Keratinocyte (primary cell): ENCODE measurements around the gene EMX1. TPM values are rescaled to one million over a fixed set of nuclear protein-coding genes. Genes with fewer than 3 reads are reported as not detected.

Experiments used
- DNase-seq: peaks from one replicate; pipeline ENCODE4 v3.0.0-alpha.2; 2011; ENCODE audit warnings: low read depth, missing footprints, low spot score
- FAIRE-seq: peaks from 2 replicates; lab custom pipeline; 2011; peaks lifted over from hg19 to GRCh38; lab: Jason Lieb, UNC
- H2AFZ ChIP-seq: 2 replicates; pipeline ENCODE4 v1.6.0; 2012; ENCODE audit warnings: low read length, control low read depth, inconsistent platforms; ENCODE audit not compliant: control insufficient read depth
- H3K27ac ChIP-seq: 2 replicates; pipeline ENCODE4 v1.5.1; 2011; ENCODE audit warnings: low read length; ENCODE audit not compliant: control insufficient read depth, insufficient read depth
- H3K27me3 ChIP-seq: 3 replicates; pipeline ENCODE4 v1.6.0; 2011; ENCODE audit warnings: low read length; ENCODE audit not compliant: control insufficient read depth, insufficient read depth; ENCODE audit errors: extremely low read depth
- H3K36me3 ChIP-seq, 2 experiments: 2 replicates in 1 of 2; 3 replicates in 1 of 2; pipeline ENCODE4 v1.5.1; 2011; ENCODE audit warnings: low read length in 2 of 2, mild to moderate bottlenecking in 1 of 2; ENCODE audit not compliant: control insufficient read depth in 2 of 2, insufficient read depth in 2 of 2; ENCODE audit errors: extremely low read depth in 1 of 2
- H3K4me1 ChIP-seq: 3 replicates; pipeline ENCODE4 v1.5.1; 2011; ENCODE audit warnings: low read length; ENCODE audit not compliant: control insufficient read depth, insufficient read depth; ENCODE audit errors: extremely low read depth
- H3K4me2 ChIP-seq: 3 replicates; pipeline ENCODE4 v1.6.0; 2011; ENCODE audit warnings: low read depth, low read length; ENCODE audit not compliant: control insufficient read depth, insufficient read depth; ENCODE audit errors: extremely low read depth
- H3K4me3 ChIP-seq, 3 experiments: fragments of 200-600 bp in 1 of 3; sonication (generic) in 1 of 3; 2 replicates in 2 of 3; 3 replicates in 1 of 3; pipeline ENCODE4 v1.5.1; 2011 to 2016; ENCODE audit warnings: low read length in 3 of 3, mild to moderate bottlenecking in 3 of 3, control low read depth in 2 of 3, inconsistent platforms in 1 of 3, low read depth in 1 of 3, mixed read lengths in 1 of 3, mixed run types in 1 of 3, moderate library complexity in 1 of 3; ENCODE audit not compliant: control insufficient read depth in 2 of 3, insufficient read depth in 2 of 3; ENCODE audit errors: extremely low read depth in 1 of 3
- H3K79me2 ChIP-seq: 2 replicates; pipeline ENCODE4 v1.6.0; 2012; ENCODE audit warnings: low read length; ENCODE audit not compliant: control insufficient read depth, insufficient read depth
- H3K9ac ChIP-seq: 3 replicates; pipeline ENCODE4 v1.6.0; 2011; ENCODE audit warnings: low read length; ENCODE audit not compliant: control insufficient read depth, insufficient read depth; ENCODE audit errors: extremely low read depth
- H3K9me1 ChIP-seq: 3 replicates; pipeline ENCODE4 v1.6.0; 2011; ENCODE audit warnings: low read length; ENCODE audit not compliant: control insufficient read depth, insufficient read depth; ENCODE audit errors: extremely low read depth
- H3K9me3 ChIP-seq: 2 replicates; pipeline ENCODE4 v1.5.1; 2012; ENCODE audit warnings: low read depth, low read length; ENCODE audit not compliant: control insufficient read depth
- H4K20me1 ChIP-seq: 3 replicates; pipeline ENCODE4 v1.6.0; 2011; ENCODE audit warnings: low read length; ENCODE audit not compliant: control insufficient read depth, insufficient read depth; ENCODE audit errors: extremely low read depth
- CTCF ChIP-seq, 3 experiments: IDR thresholded peaks in 1 of 3; conservative IDR thresholded peaks in 1 of 3; optimal IDR thresholded peaks in 1 of 3; 2 replicates in 2 of 3; 3 replicates in 1 of 3; pipeline versions ENCODE3 to v1.5.1; 2011; ENCODE audit warnings: low read length in 3 of 3, mild to moderate bottlenecking in 3 of 3, moderate library complexity in 2 of 3, control low read depth in 1 of 3, inconsistent platforms in 1 of 3; ENCODE audit not compliant: insufficient read depth in 2 of 3; ENCODE audit errors: extremely low read depth in 1 of 3
- EZH2 ChIP-seq: IDR thresholded peaks from one replicate; pipeline ENCODE4 v1.6.1; 2012; ENCODE audit warnings: inconsistent platforms, mild to moderate bottlenecking, low read length, moderate library complexity
- dilution Hi-C: fragments of 300-500 bp; cut with MboI; formaldehyde crosslinking; loops from one replicate; pipeline ENCODE4 v1.7.0; 2020; ENCODE audit warnings: low sequenced_read_pairs; ENCODE audit not compliant: extremely low pct_ligation_motif_present
- polyA minus RNA-seq, 3 experiments: library from RNA; depleted of rRNA, polyadenylated mRNA; stranded (reverse); fragments of >200 nt; gene quantifications; 1 replicate in 1 of 3; 2 replicates in 1 of 3; 3 replicates in 1 of 3; pipeline ENCODE4 v1.2.3, GENCODE V29; 2011
- polyA plus RNA-seq, 5 experiments: library from polyadenylated mRNA; depleted of rRNA in 3 of 5; stranded (reverse) in 3 of 5; stranded (forward) in 1 of 5; unstranded in 1 of 5; fragments of >200 nt; gene quantifications; 1 replicate in 1 of 5; 2 replicates in 3 of 5; 3 replicates in 1 of 5; pipeline versions ENCODE4 v1.2.1 to v1.2.3, GENCODE V29; 2011 to 2012; ENCODE audit warnings: missing spikeins in 2 of 5, low read depth in 1 of 5, low replicate concordance in 1 of 5

Gene EMX1
- polyA plus RNA-seq (not detected in 3 replicates), polyA minus RNA-seq (not detected in 3 replicates)
- polyA plus RNA-seq (2011; ENCODE audit: low read depth) = not detected
- polyA plus RNA-seq (2011; cell fraction: cytosol; rRNA removed) = not detected in 2 replicates
- polyA plus RNA-seq (2011; cell fraction: nucleus; rRNA removed) = not detected in 2 replicates
- polyA plus RNA-seq (2012; ENCODE audit: low replicate concordance) = 0.06 TPM in 1 of 2 replicates, not detected in the other
- not detected for polyA minus RNA-seq (2011; cell fraction: cytosol; rRNA and poly(A)+ RNA removed)
- not detected in 2 replicates for polyA minus RNA-seq (2011; cell fraction: nucleus; rRNA and poly(A)+ RNA removed)

GRCh38 chr2:72917138-72917876 is at the start of gene EMX1:
EMX1 (plus strand) TSS chr2:72917519; CDS start chr2:72917853, 334 bp downstream.
- Histone ChIP-seq H3K36me3 (no peaks in the 10 kb centered on the region), H3K9me1 (no peaks in the 10 kb centered on the region), H4K20me1 (peaks cover 16% of the 10 kb centered on the region), H2AFZ (peak within 1 kb of the TSS; percentile 86), H3K4me1 (peaks cover 26% of the 10 kb centered on the region), H3K9ac (peak within 1 kb of the TSS; percentile 15), H3K4me2 (peak within 1 kb of the TSS; percentile 73), H3K79me2 (no peaks in the 10 kb centered on the region), H3K4me3 (peak within 1 kb of the TSS in 2 of 3 experiments; percentile 37 to 59), H3K9me3 (no peaks in the 10 kb centered on the region), H3K27me3 (peaks cover 90% of the 10 kb centered on the region), H3K27ac (no peak within 1 kb of the TSS)
- no peak for TF ChIP-seq CTCF (optimal IDR thresholded peaks at IDR 0.05 in 1 of 3, IDR thresholded peaks at IDR 0.05 in 1 of 3, conservative IDR thresholded peaks at IDR 0.05 in 1 of 3; ENCODE audit: extremely low read depth in 1 of 3, insufficient read depth in 2 of 3, low read length in 3 of 3)
- dilution Hi-C loops = no loop called here
- DNase-seq (no peak), FAIRE-seq (no peak)

- Histone ChIP-seq H3K27ac (no peak overlapping the region), H3K9me1 (no peaks in the 10 kb centered on the region), H3K9me3 (no peaks in the 10 kb centered on the region), H3K36me3 (no peaks in the 10 kb centered on the region), H3K4me2 (no peak overlapping the region), H3K4me3 (no peak overlapping the region), H3K27me3 (peaks cover 9% of the 10 kb centered on the region), H2AFZ (no peak overlapping the region), H3K4me1 (no peaks in the 10 kb centered on the region), H4K20me1 (no peaks in the 10 kb centered on the region), H3K9ac (no peak overlapping the region), H3K79me2 (no peaks in the 10 kb centered on the region)
- FAIRE-seq = no peak
- DNase-seq = no peak
- TF ChIP-seq CTCF (optimal IDR thresholded peaks at IDR 0.05 in 1 of 3, IDR thresholded peaks at IDR 0.05 in 1 of 3, conservative IDR thresholded peaks at IDR 0.05 in 1 of 3; ENCODE audit: extremely low read depth in 1 of 3, insufficient read depth in 2 of 3, low read length in 3 of 3) (no peak), EZH2 (no peak)
- dilution Hi-C loops = no loop called here
These were observed 46.3 kb upstream of the EMX1 start for GRCh38 chr2:72871060-72871459.
